Skeletal muscle satellite cell (primary cell): ENCODE measurements around the gene SLC25A44. TPM values are rescaled to one million over a fixed set of nuclear protein-coding genes. Genes with fewer than 3 reads are reported as not detected.

Experiments
- small RNA-seq: library from RNA; depleted of rRNA; stranded (forward); fragments of <200 nt; gene quantifications from one replicate; pipeline ENCODE3, GENCODE V24; 2012

SLC25A44 gene

Small RNAs within 50 kb of the gene (small RNA-seq; reads per million reads assigned to genes)
- not detected for gene RF00568
